HepG2 (cell line): ENCODE data around the gene PPP1R27. TPM values are rescaled to one million over a fixed set of nuclear protein-coding genes. Genes with fewer than 3 reads are reported as not detected.

Experiments used
- AGO2 ChIP-seq: fragments of 200-400 bp; formaldehyde crosslinking; optimal IDR thresholded peaks from 2 replicates; pipeline ENCODE3; 2017; ENCODE audit warnings: mild to moderate bottlenecking, low read depth, low read length, moderate library complexity
- AKAP8 ChIP-seq: sonication (generic); formaldehyde crosslinking; IDR thresholded peaks from 2 replicates; pipeline ENCODE4 v1.5.1; 2020; ENCODE audit warnings: mild to moderate bottlenecking, missing genetic modification reagents
- ARID5B ChIP-seq: IDR thresholded peaks from 2 replicates; pipeline ENCODE4 v1.4.0; 2020; ENCODE audit warnings: mild to moderate bottlenecking, missing genetic modification reagents
- ASH2L ChIP-seq: fragments of 300-600, 200-600 bp; sonication (generic); IDR thresholded peaks from 2 replicates; pipeline ENCODE4 v1.7.0; 2017; ENCODE audit warnings: low read depth, mild to moderate bottlenecking, moderate library complexity, mixed read lengths, low read length; ENCODE audit not compliant: insufficient read length
- ATF5 ChIP-seq: sonication (generic); formaldehyde crosslinking; IDR thresholded peaks from 2 replicates; pipeline ENCODE4 v1.4.0; 2020; ENCODE audit warnings: mild to moderate bottlenecking, low read depth, missing genetic modification reagents
- HOXA9 ChIP-seq: sonication (generic); formaldehyde crosslinking; IDR thresholded peaks from 2 replicates; pipeline ENCODE4 v1.8.1; 2022; ENCODE audit warnings: missing genetic modification reagents, mild to moderate bottlenecking, moderate library complexity, borderline replicate concordance
- JUNB ChIP-seq: sonication (generic); formaldehyde crosslinking; IDR thresholded peaks from 2 replicates; pipeline ENCODE4 v1.8.0; 2022; ENCODE audit warnings: missing genetic modification reagents, mild to moderate bottlenecking, borderline replicate concordance
- KAT7 ChIP-seq: IDR thresholded peaks from 2 replicates; pipeline ENCODE4 v1.6.1; 2018; ENCODE audit warnings: borderline replicate concordance, missing compliant biosample characterization
- KLF6 ChIP-seq: IDR thresholded peaks from 2 replicates; pipeline ENCODE4 v1.8.0; 2016; ENCODE audit warnings: missing biosample characterization, missing genetic modification reagents
- MTERF4 ChIP-seq: sonication (generic); formaldehyde crosslinking; IDR thresholded peaks from 2 replicates; pipeline ENCODE4 v1.8.0; 2023; ENCODE audit warnings: mild to moderate bottlenecking, missing genetic modification reagents
- RBM22 ChIP-seq: fragments of 200-400 bp; formaldehyde crosslinking; optimal IDR thresholded peaks from 2 replicates; pipeline ENCODE3; 2017; ENCODE audit warnings: mild to moderate bottlenecking, low read length, moderate library complexity
- TSC22D2 ChIP-seq: sonication (generic); formaldehyde crosslinking; IDR thresholded peaks from 2 replicates; pipeline ENCODE4 v1.5.1; 2020; ENCODE audit warnings: missing genetic modification reagents, mild to moderate bottlenecking, borderline replicate concordance
- ZNF142 ChIP-seq: sonication (generic); formaldehyde crosslinking; IDR thresholded peaks from 2 replicates; pipeline ENCODE4 v1.4.0; 2020; ENCODE audit warnings: missing genetic modification reagents
- ZNF652 ChIP-seq: IDR thresholded peaks from 2 replicates; pipeline ENCODE4 v1.6.1; 2016; ENCODE audit warnings: low read depth, borderline replicate concordance
- ZNF746 ChIP-seq: sonication (generic); formaldehyde crosslinking; IDR thresholded peaks from 2 replicates; pipeline ENCODE4 v1.8.0; 2022; ENCODE audit warnings: mild to moderate bottlenecking, missing genetic modification reagents
- polyA plus RNA-seq, 8 experiments: library from polyadenylated mRNA; depleted of rRNA in 3 of 8; stranded (reverse) in 7 of 8; unstranded in 1 of 8; fragments of >200 nt; fragmentation: Illumina TruSeq in 4 of 8; extraction: Trizol in 4 of 8; gene quantifications; 2 replicates each; pipeline versions ENCODE4 v1.2.1 to v1.2.3, GENCODE V29; 2011 to 2016; ENCODE audit warnings: low read depth in 4 of 8, missing spikeins in 1 of 8, mixed read lengths in 1 of 8; ENCODE audit not compliant: insufficient read depth in 1 of 8
- total RNA-seq, 5 experiments: library from RNA; depleted of rRNA; stranded (reverse); fragments of >200 nt; fragmentation: Illumina TruSeq; extraction: Trizol; gene quantifications; 2 replicates each; pipeline ENCODE4 v1.2.3, GENCODE V29; 2016; ENCODE audit warnings: low read depth in 1 of 5

The PPP1R27 gene
- total and polyA plus RNA-seq, 2 of the 13 experiments (the other 11 are each of a cell fraction or from before 2014, with no cell fraction given), result 0.17 to 1.00 TPM

GRCh38 chr17:81867991-81868673, 33.3 kb upstream of the PPP1R27 start (continued):
- TF ChIP-seq RBM22, result peak; percentile 5
- peak; percentile 77 for TF ChIP-seq HOXA9 (CRISPR knock-in tag)
- 0 out of 2 replicates have a peak, but pooled peaks have one; percentile 17 for TF ChIP-seq TSC22D2 (CRISPR knock-in tag)
- peak; percentile 99 for TF ChIP-seq AKAP8 (CRISPR knock-in tag)
- TF ChIP-seq JUNB, result peak; percentile 69; the same call in 1 of the 2 replicates
- TF ChIP-seq ARID5B (CRISPR knock-in tag), result no peak
- no peak for TF ChIP-seq KAT7
- no peak for TF ChIP-seq ZNF652
- no peak for TF ChIP-seq ASH2L
- 0 out of 2 replicates have a peak, but pooled peaks have one; percentile 1 for TF ChIP-seq KLF6 (CRISPR knock-in tag)
- peak; percentile 32; the same call in 1 of the 2 replicates for TF ChIP-seq ZNF142
- TF ChIP-seq AGO2, result peak; percentile 93
- no peak; the same call in 1 of the 2 replicates for TF ChIP-seq ZNF746 (CRISPR knock-in tag)
- no peak for TF ChIP-seq MTERF4 (CRISPR knock-in tag)
- 0 out of 2 replicates have a peak, but pooled peaks have one; percentile 25 for TF ChIP-seq ATF5 (CRISPR knock-in tag)
